Panc1 (cell line): ENCODE measurements around the gene ME1. TPM values are rescaled to one million over a fixed set of nuclear protein-coding genes. Genes with fewer than 3 reads are reported as not detected.

Source experiments
- ATAC-seq: fragments of 200-7000 bp; cut with Tn5 transposase; 2 replicates; pipeline ENCODE4 v1.9.1; 2020; ENCODE audit warnings: mild to moderate bottlenecking, moderate library complexity
- BruUV-seq: library from RNA; stranded (reverse); fragments of 400-500 nt; replicated peaks from 2 replicates; lab custom pipeline; 2021; lab: Mats Ljungman, UMichigan
- CTCF ChIA-PET: fragments of 300-600 bp; sonication (Branson Sonifier 250); formaldehyde crosslinking; loops from one replicate; lab custom pipeline; 2022; ENCODE audit warnings: antibody characterized with exemption; lab: Charles Lee
- POLR2A ChIA-PET: fragments of 300-600 bp; sonication (Branson Sonifier 250); formaldehyde crosslinking; loops from one replicate; lab custom pipeline; 2022; ENCODE audit warnings: antibody characterized with exemption; lab: Charles Lee
- DNase-seq: peaks from one replicate; pipeline ENCODE4 v3.0.0-alpha.2; 2010; ENCODE audit warnings: low read depth, low spot score
- H3K27ac ChIP-seq: 2 replicates; pipeline ENCODE4 v1.5.1; 2011; ENCODE audit warnings: mild to moderate bottlenecking, low read length, inconsistent platforms
- H3K27me3 ChIP-seq: fragments of 200-500 bp; sonication (Bioruptor generic); 2 replicates; pipeline ENCODE4 v1.6.0; 2014; ENCODE audit warnings: low read length, inconsistent platforms; ENCODE audit not compliant: control insufficient read depth, insufficient read depth
- H3K36me3 ChIP-seq: fragments of 200-500 bp; sonication (Bioruptor generic); 2 replicates; pipeline ENCODE4 v1.5.1; 2014; ENCODE audit warnings: inconsistent platforms, mild to moderate bottlenecking, low read length, moderate library complexity; ENCODE audit not compliant: control insufficient read depth, insufficient read depth
- H3K4me1 ChIP-seq: 2 replicates; pipeline ENCODE4 v1.5.1; 2011; ENCODE audit warnings: inconsistent platforms, mild to moderate bottlenecking, low read length, moderate library complexity; ENCODE audit not compliant: control insufficient read depth, insufficient read depth
- H3K4me3 ChIP-seq, 2 experiments: 2 replicates each; pipeline ENCODE4 v1.5.1; 2011 to 2012; ENCODE audit warnings: low read depth in 2 of 2, low read length in 2 of 2, mild to moderate bottlenecking in 2 of 2, inconsistent platforms in 1 of 2, moderate library complexity in 1 of 2
- H3K9me3 ChIP-seq: fragments of 200-500 bp; sonication (Bioruptor generic); 2 replicates; pipeline ENCODE4 v1.5.1; 2014; ENCODE audit warnings: low read depth, mild to moderate bottlenecking, inconsistent platforms, low read length, moderate library complexity; ENCODE audit not compliant: control insufficient read depth, insufficient read depth
- POLR2AphosphoS5 ChIP-seq: IDR thresholded peaks from 2 replicates; pipeline ENCODE4 v1.6.1; 2012; ENCODE audit warnings: mild to moderate bottlenecking, low read depth, low read length, moderate library complexity
- REST ChIP-seq, 2 experiments: IDR thresholded peaks; 2 replicates each; pipeline ENCODE4 v1.6.1; 2011 to 2012; ENCODE audit warnings: low read depth in 2 of 2, control low read depth in 1 of 2, low read length in 1 of 2, mild to moderate bottlenecking in 1 of 2, moderate library complexity in 1 of 2; ENCODE audit not compliant: insufficient read depth in 1 of 2
- SIN3A ChIP-seq: IDR thresholded peaks from 2 replicates; pipeline ENCODE4 v1.6.1; 2012; ENCODE audit warnings: low read depth, mild to moderate bottlenecking, low read length, moderate library complexity, borderline replicate concordance; ENCODE audit not compliant: insufficient read depth
- TCF7L2 ChIP-seq: IDR thresholded peaks from 2 replicates; pipeline ENCODE4 v1.6.1; 2011; ENCODE audit warnings: mild to moderate bottlenecking, low read depth, low read length, inconsistent platforms
- in situ Hi-C: cut with HindIII; loops from 2 replicates; pipeline ENCODE4 v1.10.0; 2016; ENCODE audit warnings: low sequenced_read_pairs, low pct_unique_long_range_greater_than_20kb
- intact Hi-C: fragments of 100-400 bp; cut with micrococcal nuclease; formaldehyde crosslinking; loops from one replicate; pipeline ENCODE4 v1.10.0; 2022; ENCODE audit not compliant: unreplicated experiment
- total RNA-seq: library from RNA; stranded (reverse); gene quantifications from one replicate; pipeline ENCODE4 v1.2.1, GENCODE V29; 2021; ENCODE audit not compliant: unreplicated experiment
- TF ChIP-seq, protein P1 (sequence below): fragments of 450-650 bp; IDR thresholded peaks from 2 replicates; pipeline ENCODE4 v1.5.1; 2017; ENCODE audit warnings: mild to moderate bottlenecking

The ME1 gene
- total RNA-seq, 1 experiment from 2014 or later: 19.7 TPM

DNA sequence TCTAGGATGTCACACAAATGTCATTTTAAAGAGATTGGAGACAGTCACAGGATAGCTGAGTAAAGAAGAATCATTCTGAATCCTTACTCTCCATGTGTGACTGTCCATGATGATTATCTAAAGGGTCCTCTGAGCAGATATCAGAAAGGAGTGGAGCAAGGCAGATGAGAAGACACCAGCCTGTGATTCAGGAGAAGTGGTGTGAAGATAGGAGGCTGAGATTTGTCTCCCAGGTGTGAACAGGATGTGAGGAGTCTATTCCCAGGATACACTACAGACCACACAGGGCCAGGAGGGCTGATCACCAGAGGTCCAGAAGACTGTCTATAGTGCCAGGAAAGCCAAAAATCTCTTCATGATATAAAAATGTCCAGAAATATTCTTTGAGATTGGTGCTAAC is 210.7 kb downstream of the ME1 start:
- POLR2A ChIA-PET: no interaction called here
- H3K4me1 ChIP-seq: no peaks in the 10 kb centered on the region
- no peaks in the 10 kb centered on the region for H3K9me3 ChIP-seq
- no peak overlapping the region for H3K4me3 ChIP-seq
- intact Hi-C loops: no loop called here
- no peak overlapping the region for H3K27ac ChIP-seq
- DNase-seq (no peak), ATAC-seq (no peak)
- TF ChIP-seq REST (IDR thresholded peaks at IDR 0.05; ENCODE audit: insufficient read depth in 1 of 2, low read depth in 2 of 2, low read length in 1 of 2) (no peak), TCF7L2 (no peak), POLR2AphosphoS5 (no peak), SIN3A (no peak)
- TF ChIP-seq, protein P1, sequence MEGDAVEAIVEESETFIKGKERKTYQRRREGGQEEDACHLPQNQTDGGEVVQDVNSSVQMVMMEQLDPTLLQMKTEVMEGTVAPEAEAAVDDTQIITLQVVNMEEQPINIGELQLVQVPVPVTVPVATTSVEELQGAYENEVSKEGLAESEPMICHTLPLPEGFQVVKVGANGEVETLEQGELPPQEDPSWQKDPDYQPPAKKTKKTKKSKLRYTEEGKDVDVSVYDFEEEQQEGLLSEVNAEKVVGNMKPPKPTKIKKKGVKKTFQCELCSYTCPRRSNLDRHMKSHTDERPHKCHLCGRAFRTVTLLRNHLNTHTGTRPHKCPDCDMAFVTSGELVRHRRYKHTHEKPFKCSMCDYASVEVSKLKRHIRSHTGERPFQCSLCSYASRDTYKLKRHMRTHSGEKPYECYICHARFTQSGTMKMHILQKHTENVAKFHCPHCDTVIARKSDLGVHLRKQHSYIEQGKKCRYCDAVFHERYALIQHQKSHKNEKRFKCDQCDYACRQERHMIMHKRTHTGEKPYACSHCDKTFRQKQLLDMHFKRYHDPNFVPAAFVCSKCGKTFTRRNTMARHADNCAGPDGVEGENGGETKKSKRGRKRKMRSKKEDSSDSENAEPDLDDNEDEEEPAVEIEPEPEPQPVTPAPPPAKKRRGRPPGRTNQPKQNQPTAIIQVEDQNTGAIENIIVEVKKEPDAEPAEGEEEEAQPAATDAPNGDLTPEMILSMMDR: no peak
- no peaks in the 10 kb centered on the region for H3K36me3 ChIP-seq
- in situ Hi-C loops: no loop called here
- H3K27me3 ChIP-seq: no peaks in the 10 kb centered on the region
- CTCF ChIA-PET: no interaction called here
- BruUV-seq: no TSS peak

- Histone ChIP-seq H3K9me3 (no peaks in the 10 kb centered on the region), H3K27me3 (no peaks in the 10 kb centered on the region), H3K4me1 (no peaks in the 10 kb centered on the region), H3K4me3 (no peak overlapping the region), H3K36me3 (no peaks in the 10 kb centered on the region), H3K27ac (no peak overlapping the region)
- intact Hi-C loops: no loop called here
- ATAC-seq: no peak
- in situ Hi-C loops: no loop called here
- BruUV-seq: no TSS peak
- TF ChIP-seq TCF7L2: no peak
- TF ChIP-seq, protein P1: no peak
- no peak for TF ChIP-seq SIN3A
- TF ChIP-seq REST (IDR thresholded peaks at IDR 0.05; ENCODE audit: insufficient read depth in 1 of 2, low read depth in 2 of 2, low read length in 1 of 2): no peak
- no peak for TF ChIP-seq POLR2AphosphoS5
- ChIA-PET CTCF (no interaction called here), POLR2A (no interaction called here)
- no peak for DNase-seq
Observed at GRCh38 chr6:83218646-83219045, 212.2 kb downstream of the ME1 start.
